CD1c-positive myeloid dendritic cell (primary cell): ENCODE results near the gene MCCC1.
"Not testable (repeated sequence)": the region's sequence is repeated elsewhere in the genome, so short reads cannot be mapped to it uniquely, and the experiment has no call there.

Source experiments
- DNase-seq: peaks from one replicate; pipeline ENCODE4 v3.0.0-alpha.2; 2016; ENCODE audit errors: extremely low spot score

MCCC1 gene

DNA sequence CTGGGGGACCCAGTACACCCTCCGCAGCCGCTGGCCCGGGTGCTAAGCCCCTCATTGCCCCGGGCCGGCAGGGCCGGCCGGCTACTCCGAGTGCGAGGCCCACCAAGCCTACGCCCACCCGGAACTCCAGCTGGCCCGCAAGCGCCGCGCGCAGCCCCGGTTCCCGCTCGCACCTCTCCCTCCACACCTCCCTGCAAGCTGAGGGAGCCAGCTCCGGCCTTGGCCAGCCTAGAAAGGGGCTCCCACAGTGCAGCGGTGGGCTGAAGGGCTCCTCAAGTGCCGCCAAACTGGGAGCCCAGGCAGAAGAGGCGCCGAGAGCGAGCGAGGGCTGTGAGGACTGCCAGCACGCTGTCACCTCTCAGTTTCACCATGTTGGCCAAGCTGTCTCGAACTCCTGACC is 4.7 kb upstream of the MCCC1 start:
- not testable (repeated sequence) for DNase-seq

- not testable (repeated sequence) for DNase-seq
These were observed 1.7 kb upstream of the MCCC1 start for GRCh38 chr3:183101040-183101439.

DNA sequence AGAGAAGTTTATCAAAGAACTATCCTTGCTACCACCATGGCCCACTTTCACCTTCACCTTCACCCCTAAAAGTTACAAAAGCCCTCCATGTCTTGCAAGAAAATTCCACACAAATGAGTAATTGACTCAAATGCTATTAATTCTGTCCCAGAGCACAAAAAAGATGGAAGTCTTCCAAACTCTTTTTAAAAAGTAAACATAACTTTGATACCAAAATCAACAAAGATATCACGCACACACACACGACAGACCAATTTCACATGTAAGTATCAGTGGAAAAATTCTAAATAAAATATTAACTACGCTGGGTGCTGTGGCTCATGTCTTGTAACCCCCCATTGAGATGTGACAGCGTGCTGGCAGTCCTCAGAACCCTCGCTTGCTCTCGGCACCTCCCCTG is 1.1 kb upstream of the MCCC1 start:
- DNase-seq = no peak

DNA sequence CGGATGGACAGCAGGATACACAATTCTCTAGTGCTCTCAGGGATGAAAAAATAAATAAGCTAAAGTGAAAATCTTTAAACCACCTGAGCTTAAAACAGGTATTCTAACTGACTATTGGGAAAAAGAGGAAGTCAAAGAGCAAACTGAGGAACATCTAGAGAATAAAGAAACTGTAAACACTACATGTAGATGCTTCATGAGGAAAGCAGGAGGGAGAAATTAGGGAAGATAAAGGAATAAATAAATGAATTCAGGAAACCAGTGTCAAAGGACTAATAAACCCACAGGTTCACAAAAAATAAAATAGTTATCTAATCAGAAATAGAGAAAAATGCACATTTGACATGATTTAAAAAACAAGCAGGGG is 525 bp upstream of the MCCC1 start:
- DNase-seq = no peak

DNA sequence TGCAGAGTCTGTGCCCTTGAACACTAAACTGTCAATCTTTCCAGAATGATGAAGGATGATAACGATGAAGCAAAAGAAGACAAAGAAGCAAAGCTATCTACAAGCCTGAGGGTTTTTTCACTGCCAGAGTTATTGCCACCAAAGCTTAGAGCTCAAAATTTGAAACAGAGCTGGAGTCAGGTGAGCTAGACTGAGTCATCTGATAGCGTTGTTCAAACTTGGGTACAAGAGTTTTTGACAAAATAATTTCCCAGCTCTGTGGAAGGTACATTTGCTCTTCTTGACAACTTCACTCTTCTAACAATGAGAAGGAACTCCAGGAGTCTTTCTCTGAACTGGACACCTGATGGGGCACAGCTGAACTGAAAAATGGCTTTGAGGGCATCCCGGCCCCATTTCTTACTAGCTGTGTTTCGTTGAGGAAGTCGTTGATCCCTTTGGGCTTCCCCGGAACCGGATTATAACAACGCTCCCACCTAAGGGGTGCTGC is 715 bp downstream of the MCCC1 start:
- no peak for DNase-seq

- DNase-seq = no peak
These were observed 4.6 kb downstream of the MCCC1 start for GRCh38 chr3:183094711-183095110.

DNA sequence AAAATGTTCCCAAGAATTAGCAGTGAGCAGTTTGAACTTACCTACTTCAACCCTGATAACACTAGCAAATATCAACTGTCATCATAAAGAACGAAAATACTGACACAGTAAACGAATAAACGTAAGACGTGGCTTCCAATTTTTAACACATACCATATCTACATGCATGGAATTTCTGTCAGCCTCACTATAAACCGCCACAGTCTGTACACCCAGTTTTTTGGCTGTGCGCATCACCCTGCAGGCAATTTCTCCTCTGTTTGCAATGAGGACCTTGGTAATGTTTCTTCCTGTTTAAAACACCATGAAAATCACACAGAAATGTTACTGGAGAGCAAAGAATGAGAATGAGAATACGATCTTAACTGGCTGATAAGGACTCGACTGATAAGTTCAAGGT is 7.0 kb downstream of the MCCC1 start:
- DNase-seq = no peak

GRCh38 chr3:183087184-183087583 is 12.1 kb downstream of the MCCC1 start:
- no peak for DNase-seq

- peak; percentile 17 for DNase-seq
These were observed 13.5 kb downstream of the MCCC1 start for GRCh38 chr3:183085634-183086390.

DNA sequence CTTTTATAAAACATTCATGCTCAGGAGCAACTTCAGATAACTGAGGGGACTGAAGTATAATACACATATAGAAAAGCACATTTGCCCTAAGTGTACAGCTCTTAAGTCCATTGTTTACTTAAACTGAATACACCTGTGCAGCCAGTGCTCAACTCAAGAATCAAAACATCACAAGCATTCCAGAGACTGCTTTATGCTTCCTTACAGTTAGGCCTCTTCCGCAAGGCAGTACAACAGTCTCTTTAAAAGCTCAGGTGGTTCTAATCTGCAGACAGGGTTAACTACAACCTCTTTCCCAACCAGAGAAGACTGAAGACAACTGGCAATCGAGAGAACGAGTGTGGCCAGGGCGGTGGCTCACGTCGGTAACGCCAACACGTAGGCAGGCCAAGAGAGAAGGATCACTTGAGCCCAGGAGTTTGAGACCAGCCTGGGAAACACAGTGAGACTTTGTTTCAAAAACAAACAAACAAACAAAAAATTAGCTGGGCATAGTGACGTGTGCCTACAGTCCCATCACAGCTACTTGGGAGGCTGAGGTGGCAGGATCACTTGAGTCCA is 16.9 kb downstream of the MCCC1 start:
- no peak for DNase-seq

DNA sequence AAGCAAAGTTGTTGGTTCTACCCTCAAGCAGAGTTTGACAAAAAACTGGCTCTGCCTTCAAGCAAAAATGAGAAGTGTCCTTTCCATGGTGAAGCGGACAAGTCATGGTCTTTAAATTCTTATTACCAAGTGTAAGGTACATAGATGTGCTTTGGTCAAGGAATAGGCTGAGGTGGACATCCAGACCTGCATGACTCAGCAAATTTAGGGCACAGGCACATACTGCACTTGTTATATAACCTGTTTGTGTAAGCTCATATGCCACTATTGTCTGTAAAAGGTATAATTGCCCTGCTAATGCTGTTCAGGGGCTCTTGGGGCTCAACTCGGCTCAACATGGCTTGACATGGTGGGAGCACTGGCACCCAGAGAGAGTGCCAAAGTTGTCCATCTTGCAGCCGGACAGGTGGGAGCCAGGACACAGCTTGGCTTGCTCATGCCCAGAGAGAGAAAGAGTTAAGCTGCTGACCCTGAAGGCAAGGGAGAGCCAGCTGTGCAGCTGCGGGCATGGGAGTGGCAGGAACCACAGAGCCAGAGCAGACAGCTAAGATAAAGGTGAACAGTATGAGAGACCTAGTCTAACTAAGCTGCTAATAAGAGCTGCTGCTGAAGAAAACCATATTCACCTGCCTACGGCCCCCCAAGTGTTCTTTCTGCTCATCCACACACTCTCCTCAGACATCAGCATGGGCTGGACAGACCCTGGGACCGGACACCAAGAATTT is 17.7 kb downstream of the MCCC1 start:
- DNase-seq = no peak

DNA sequence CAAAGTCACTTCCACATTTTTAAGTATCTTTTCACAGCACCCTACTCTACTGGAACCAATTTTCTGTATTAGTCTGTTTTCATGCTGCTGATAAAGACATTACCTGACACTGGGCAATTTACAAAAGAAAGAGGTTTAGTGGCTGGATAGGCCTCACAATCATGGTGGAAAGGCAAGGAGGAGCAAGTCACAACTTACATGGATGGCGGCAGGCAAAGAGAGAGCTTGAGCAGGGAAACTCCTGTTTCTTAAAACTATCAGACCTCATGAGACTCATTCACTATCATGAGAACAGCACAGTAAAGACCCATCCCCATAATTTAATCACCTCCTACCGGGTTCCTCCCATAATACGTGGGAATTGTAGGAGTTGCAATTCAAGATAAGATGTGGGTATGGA is 18.7 kb downstream of the MCCC1 start:
- DNase-seq = no peak

DNA sequence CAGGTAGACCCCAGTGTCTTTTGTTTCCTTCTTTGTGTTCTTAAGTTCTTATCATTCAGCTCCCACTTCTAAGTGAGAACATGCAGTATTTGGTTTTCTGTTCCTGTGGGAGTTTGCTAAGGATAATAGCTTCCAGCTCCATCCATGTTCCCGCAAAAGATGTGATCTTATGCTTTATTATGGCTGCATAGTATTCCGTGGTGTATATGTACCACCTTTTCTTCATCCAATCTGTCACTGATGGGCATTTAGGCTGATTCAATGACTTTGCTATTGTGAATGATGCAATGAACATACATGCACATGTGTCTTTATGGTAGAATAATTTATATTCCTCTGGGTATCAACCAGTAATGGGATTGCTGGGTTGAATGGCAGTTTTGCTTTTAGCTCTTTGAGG is 24.4 kb downstream of the MCCC1 start:
- no peak for DNase-seq

DNA sequence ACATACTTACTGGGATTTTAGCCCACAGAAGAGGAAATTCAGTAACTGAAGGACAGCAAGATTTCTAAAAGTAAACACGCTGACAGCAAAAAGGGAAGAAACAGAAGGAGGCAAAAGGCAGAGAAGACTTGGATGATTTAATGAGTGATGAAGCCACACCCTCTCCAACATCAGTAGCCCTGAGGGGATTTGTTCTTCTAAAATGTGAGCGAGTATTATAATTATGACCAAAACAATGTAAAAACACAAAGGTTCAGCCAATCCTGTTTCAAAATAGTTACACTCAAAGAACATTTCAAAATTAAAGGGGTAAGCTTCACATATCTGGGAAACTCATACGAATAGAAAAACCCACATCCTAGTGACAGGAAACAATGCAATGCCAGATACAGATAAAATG is 25.0 kb downstream of the MCCC1 start:
- peak; percentile 27 for DNase-seq

DNA sequence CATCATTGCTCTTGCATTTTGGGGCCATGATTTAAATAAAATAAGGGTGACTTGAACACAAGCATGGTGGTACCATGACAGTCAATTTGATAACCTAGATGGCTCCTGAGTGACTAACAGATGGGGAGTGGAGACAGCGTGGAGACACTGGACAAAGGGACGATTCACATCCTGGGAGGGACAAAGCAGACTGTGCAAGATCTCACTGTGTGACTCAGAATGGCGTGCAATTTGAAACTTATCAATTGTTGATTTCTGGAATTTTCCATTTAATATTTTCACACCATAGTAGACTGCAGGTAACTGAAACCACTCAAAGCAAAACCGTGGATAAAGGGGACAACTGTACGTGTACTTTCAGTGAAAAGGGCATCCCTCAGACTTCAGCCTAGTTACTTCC is 25.5 kb downstream of the MCCC1 start:
- DNase-seq = no peak

GRCh38 chr3:183070892-183071291 is 28.4 kb downstream of the MCCC1 start:
- no peak for DNase-seq

DNA sequence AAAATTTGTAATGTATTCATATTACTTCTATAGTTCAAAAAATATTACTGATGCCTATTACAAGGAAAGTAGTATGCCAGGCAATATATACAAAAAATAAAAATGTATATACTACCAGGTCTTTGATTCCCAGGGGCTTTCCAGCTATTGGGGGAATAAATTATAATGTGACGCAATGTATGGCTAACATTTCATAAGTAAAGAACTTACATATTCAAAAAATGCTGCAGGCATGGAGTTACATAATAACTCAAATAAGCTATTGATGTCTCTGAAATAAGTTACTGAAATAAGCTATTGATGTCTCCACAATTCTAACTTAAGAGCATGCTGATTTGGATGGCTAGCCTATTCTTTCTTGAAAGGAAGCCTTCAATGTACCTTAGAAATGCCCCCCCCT is 30.2 kb downstream of the MCCC1 start:
- DNase-seq = no peak

GRCh38 chr3:183066891-183067290 is 32.4 kb downstream of the MCCC1 start:
- not testable (repeated sequence) for DNase-seq

- no peak for DNase-seq
These were observed 34.8 kb downstream of the MCCC1 start for GRCh38 chr3:183064475-183064874.

DNA sequence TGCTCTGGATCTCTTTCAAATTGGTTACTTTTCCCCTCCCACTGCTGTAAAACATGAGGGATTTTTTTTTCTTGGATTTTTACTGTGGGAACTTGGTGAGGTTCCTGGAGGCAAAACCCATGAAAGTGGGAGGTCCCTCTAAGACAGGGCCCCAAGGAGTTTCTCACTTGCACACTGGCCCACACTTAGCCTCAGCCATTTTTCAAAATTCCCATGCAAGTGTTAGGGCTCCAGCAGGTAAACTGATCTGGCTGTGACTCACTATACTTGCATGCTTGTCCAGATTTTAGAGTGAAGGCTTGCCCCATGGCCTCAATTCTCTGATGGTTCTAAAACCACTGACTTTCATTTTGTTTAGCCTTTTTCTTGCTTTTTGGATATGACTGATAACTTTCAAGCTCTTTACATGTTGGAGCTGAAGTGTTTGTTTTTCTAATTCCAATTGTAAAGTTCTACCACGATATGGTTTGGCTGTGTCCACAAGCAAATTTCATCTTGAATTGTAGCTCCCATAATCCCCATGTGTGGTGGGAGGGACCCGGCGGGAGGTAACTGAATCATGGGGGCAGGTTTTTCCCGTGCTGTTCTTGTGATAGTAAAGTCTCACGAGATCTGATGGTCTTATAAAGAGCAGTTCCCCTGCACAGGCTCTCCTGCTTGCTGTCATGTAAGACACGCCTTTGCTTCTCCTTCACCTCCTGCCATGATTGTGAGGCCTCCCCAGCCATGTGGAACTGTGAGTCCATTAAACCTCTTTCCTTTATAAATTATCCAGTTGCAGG is 37.7 kb downstream of the MCCC1 start:
- no peak for DNase-seq

DNA sequence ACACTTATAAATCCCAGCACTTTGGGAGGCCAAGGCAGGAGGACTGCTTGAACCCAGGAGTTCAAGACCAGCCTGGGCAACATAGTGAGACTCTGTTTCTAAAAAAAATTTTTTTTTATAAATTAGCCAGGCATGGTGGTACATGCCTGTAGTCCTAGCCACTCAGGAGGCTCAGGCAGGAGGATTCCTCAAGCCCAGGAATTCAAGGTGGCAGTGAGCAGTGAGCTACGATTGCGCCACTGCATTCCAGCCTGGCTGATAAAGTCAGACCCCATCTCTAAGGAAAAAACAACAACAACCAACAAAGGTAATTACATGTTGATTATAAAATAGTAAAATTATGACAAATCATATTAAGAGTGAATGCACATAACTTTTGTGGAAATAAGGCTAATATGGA is 40.9 kb downstream of the MCCC1 start:
- DNase-seq = no peak

GRCh38 chr3:183050706-183051105 is 48.6 kb downstream of the MCCC1 start:
- DNase-seq = no peak
